Anterior cingulate cortex (tissue), 58 donors: ENCODE data around the gene IGF1R.
"Not testable (repeated sequence)": the region's sequence is repeated elsewhere in the genome, so short reads cannot be mapped to it uniquely, and the experiment has no call there.

Experiments used
- DNase-seq, 58 donors: peaks; one replicate each; lab custom pipeline; 2025; lab: John Stamatoyannopoulos, UW

The IGF1R gene

GRCh38 chr15:98965134-98965491 is 316.8 kb downstream of the IGF1R start:
- not testable (repeated sequence) for DNase-seq

GRCh38 chr15:98965597-98965996 is 317.3 kb downstream of the IGF1R start:
- no peak for DNase-seq

GRCh38 chr15:98966091-98966787 is 317.9 kb downstream of the IGF1R start:
- DNase-seq: no peak

GRCh38 chr15:98967096-98967495 is 318.8 kb downstream of the IGF1R start:
- no peak for DNase-seq

GRCh38 chr15:98967916-98968315 is 319.6 kb downstream of the IGF1R start:
- DNase-seq: no peak

GRCh38 chr15:98968576-98968975 is 320.2 kb downstream of the IGF1R start:
- DNase-seq: no peak

- DNase-seq: no peak
Observed at GRCh38 chr15:98969126-98969735, 320.9 kb downstream of the IGF1R start.

GRCh38 chr15:98970799-98971198 is 322.5 kb downstream of the IGF1R start:
- no peak for DNase-seq

- no peak for DNase-seq
Observed at GRCh38 chr15:98976500-98976899, 328.2 kb downstream of the IGF1R start.

GRCh38 chr15:98977441-98977840 is 329.1 kb downstream of the IGF1R start:
- DNase-seq: no peak

GRCh38 chr15:98978153-98978552 is 329.8 kb downstream of the IGF1R start:
- no peak for DNase-seq

GRCh38 chr15:98980899-98981228 is 332.5 kb downstream of the IGF1R start:
- no peak for DNase-seq

GRCh38 chr15:98981851-98982722 is 333.7 kb downstream of the IGF1R start:
- DNase-seq: no peak

GRCh38 chr15:98983334-98983733 is 335.0 kb downstream of the IGF1R start:
- DNase-seq: no peak

- DNase-seq: no peak
Observed at GRCh38 chr15:98986281-98986680, 337.9 kb downstream of the IGF1R start.

- DNase-seq: no peak
Observed at GRCh38 chr15:98994892-98995291, 346.6 kb downstream of the IGF1R start.

GRCh38 chr15:98996169-98996568 is 347.8 kb downstream of the IGF1R start:
- DNase-seq: no peak

GRCh38 chr15:98996624-98997023 is 348.3 kb downstream of the IGF1R start:
- DNase-seq: no peak

- DNase-seq: no peak
Observed at GRCh38 chr15:98997312-98997711, 349.0 kb downstream of the IGF1R start.

GRCh38 chr15:98997755-98998154 is 349.4 kb downstream of the IGF1R start:
- DNase-seq: no peak

GRCh38 chr15:98998279-98998678 is 349.9 kb downstream of the IGF1R start:
- no peak for DNase-seq

GRCh38 chr15:98999233-98999632 is 350.9 kb downstream of the IGF1R start:
- DNase-seq: no peak
